SK-N-SH (cell line): Measurements from ENCODE around the gene S100A16. TPM values are rescaled to one million over a fixed set of nuclear protein-coding genes. Genes with fewer than 3 reads are reported as not detected.

ENCODE experiments used
- CTCF ChIA-PET: fragments of 300-600, 350-600 bp; formaldehyde crosslinking; extraction: SDS; loops from one replicate; lab custom pipeline; 2021; lab: Yijun Ruan, JAX
- POLR2A ChIA-PET: fragments of 350-600 bp; sonication (Branson Sonifier 250); formaldehyde crosslinking; extraction: SDS; loops from one replicate; lab custom pipeline; 2020; ENCODE audit warnings: antibody characterized with exemption, inconsistent platforms; lab: Yijun Ruan, JAX
- DNase-seq: peaks from one replicate; pipeline ENCODE4 v3.0.0; 2012
- H2AFZ ChIP-seq: fragments of 200-600 bp; sonication (generic); 2 replicates; pipeline ENCODE4 v1.8.1; 2016; ENCODE audit warnings: antibody characterized with exemption, mild to moderate bottlenecking, low read depth
- H3F3A ChIP-seq: fragments of 200-600 bp; sonication (generic); replicated peaks from 2 replicates; pipeline ENCODE3; 2016; ENCODE audit warnings: antibody characterized with exemption, mild to moderate bottlenecking; ENCODE audit not compliant: insufficient read depth
- H3K27ac ChIP-seq, 2 experiments: fragments of 200-500 bp in 1 of 2; fragments of 200-600 bp in 1 of 2; sonication (Bioruptor generic) in 1 of 2; sonication (generic), shearing (Covaris generic) in 1 of 2; 2 replicates each; pipeline versions ENCODE4 v1.5.1 to v1.6.1; 2014 to 2016; ENCODE audit warnings: low read depth in 2 of 2, inconsistent platforms in 1 of 2, low read length in 1 of 2, mild to moderate bottlenecking in 1 of 2, mixed read lengths in 1 of 2
- H3K27me3 ChIP-seq: fragments of 200-600 bp; sonication (generic), shearing (Covaris generic); 2 replicates; pipeline ENCODE4 v1.6.1; 2016; ENCODE audit warnings: mixed run types; ENCODE audit not compliant: insufficient read depth
- H3K36me3 ChIP-seq, 2 experiments: fragments of 200-500 bp in 1 of 2; fragments of 200-600 bp in 1 of 2; sonication (Bioruptor generic) in 1 of 2; sonication (generic) in 1 of 2; replicated peaks in 1 of 2; 2 replicates each; pipeline versions ENCODE3 to v1.5.1; 2014 to 2016; ENCODE audit warnings: low read length in 1 of 2, mild to moderate bottlenecking in 1 of 2; ENCODE audit not compliant: insufficient read depth in 2 of 2, control insufficient read depth in 1 of 2
- H3K4me1 ChIP-seq, 2 experiments: fragments of 200-500 bp in 1 of 2; fragments of 200-600 bp in 1 of 2; sonication (Bioruptor generic) in 1 of 2; sonication (generic), shearing (Covaris generic) in 1 of 2; 2 replicates each; pipeline versions ENCODE4 v1.5.1 to v1.6.1; 2014 to 2016; ENCODE audit warnings: low read depth in 1 of 2, low read length in 1 of 2, mixed run types in 1 of 2; ENCODE audit not compliant: insufficient read depth in 2 of 2, control insufficient read depth in 1 of 2
- H3K4me2 ChIP-seq: fragments of 200-600 bp; sonication (generic), shearing (Covaris generic); 2 replicates; pipeline ENCODE4 v1.6.1; 2017; ENCODE audit warnings: mixed run types
- H3K4me3 ChIP-seq, 2 experiments: fragments of 200-500 bp in 1 of 2; fragments of 200-600 bp in 1 of 2; sonication (Bioruptor generic) in 1 of 2; sonication (generic), shearing (Covaris generic) in 1 of 2; 2 replicates each; pipeline versions ENCODE4 v1.5.1 to v1.8.1; 2014 to 2016; ENCODE audit warnings: low read depth in 2 of 2, inconsistent platforms in 1 of 2, low read length in 1 of 2, mild to moderate bottlenecking in 1 of 2, mixed read lengths in 1 of 2, moderate library complexity in 1 of 2
- H3K79me2 ChIP-seq: fragments of 200-600 bp; sonication (generic); 2 replicates; pipeline ENCODE4 v1.8.1; 2017; ENCODE audit warnings: mild to moderate bottlenecking; ENCODE audit not compliant: insufficient read depth
- H3K9ac ChIP-seq: fragments of 200-600 bp; sonication (generic); 2 replicates; pipeline ENCODE4 v1.6.1; 2017; ENCODE audit warnings: mixed run types
- H3K9me2 ChIP-seq: fragments of 200-600 bp; sonication (generic); 2 replicates; pipeline ENCODE4 v1.6.1; 2017; ENCODE audit warnings: mixed run types
- H3K9me3 ChIP-seq: fragments of 200-600 bp; sonication (generic); 2 replicates; pipeline ENCODE4 v1.6.1; 2017; ENCODE audit warnings: mixed run types, mild to moderate bottlenecking, moderate library complexity
- H4K20me1 ChIP-seq: fragments of 200-600 bp; sonication (generic); 2 replicates; pipeline ENCODE4 v1.6.1; 2017; ENCODE audit warnings: mild to moderate bottlenecking, mixed run types; ENCODE audit not compliant: insufficient read depth
- ELF1 ChIP-seq: IDR thresholded peaks from 2 replicates; pipeline ENCODE4 v1.4.0; 2012
- EP300 ChIP-seq, 2 experiments: IDR thresholded peaks; 2 replicates each; pipeline versions ENCODE4 v1.4.0 to v1.6.1; 2012; ENCODE audit warnings: borderline replicate concordance in 1 of 2, low read depth in 1 of 2, low read length in 1 of 2
- FOSL2 ChIP-seq: IDR thresholded peaks from 2 replicates; pipeline ENCODE4 v1.4.0; 2012; ENCODE audit warnings: low read depth, mild to moderate bottlenecking, moderate library complexity, borderline replicate concordance
- FOXJ3 ChIP-seq: sonication (generic); formaldehyde crosslinking; IDR thresholded peaks from 2 replicates; pipeline ENCODE4 v1.5.1; 2020; ENCODE audit warnings: mild to moderate bottlenecking, missing genetic modification reagents
- JUND ChIP-seq: IDR thresholded peaks from 2 replicates; pipeline ENCODE4 v1.4.0; 2012
- MEF2A ChIP-seq: IDR thresholded peaks from 2 replicates; pipeline ENCODE4 v1.4.0; 2012; ENCODE audit warnings: low read depth, borderline replicate concordance
- MXI1 ChIP-seq: IDR thresholded peaks from 2 replicates; pipeline ENCODE4 v1.6.1; 2012; ENCODE audit warnings: mild to moderate bottlenecking, low read depth, low read length, improper control_type of control experiment
- NFIC ChIP-seq: IDR thresholded peaks from 2 replicates; pipeline ENCODE4 v1.4.0; 2012; ENCODE audit warnings: borderline replicate concordance
- NRF1 ChIP-seq: IDR thresholded peaks from 2 replicates; pipeline ENCODE4 v1.6.1; 2012; ENCODE audit warnings: low read depth, mild to moderate bottlenecking, low read length
- REST ChIP-seq: IDR thresholded peaks from 2 replicates; pipeline ENCODE4 v1.6.1; 2012; ENCODE audit warnings: mild to moderate bottlenecking, low read depth, low read length, moderate library complexity
- RXRA ChIP-seq: IDR thresholded peaks from 2 replicates; pipeline ENCODE4 v1.4.0; 2012; ENCODE audit warnings: low read depth, mild to moderate bottlenecking, borderline replicate concordance
- SIN3A ChIP-seq: IDR thresholded peaks from 2 replicates; pipeline ENCODE4 v1.6.1; 2012; ENCODE audit warnings: low read depth, mild to moderate bottlenecking, low read length, moderate library complexity, borderline replicate concordance
- SMC3 ChIP-seq: IDR thresholded peaks from 2 replicates; pipeline ENCODE4 v1.6.1; 2012; ENCODE audit warnings: low read depth, low read length, improper control_type of control experiment
- TCF12 ChIP-seq: IDR thresholded peaks from 2 replicates; pipeline ENCODE4 v1.4.0; 2012
- TEAD4 ChIP-seq: IDR thresholded peaks from 2 replicates; pipeline ENCODE4 v1.4.0; 2012; ENCODE audit warnings: mild to moderate bottlenecking, borderline replicate concordance; ENCODE audit not compliant: insufficient read depth
- WGBS: methylation state at CpG from one replicate; pipeline ENCODE4 v1.1.6; 2017; ENCODE audit warnings: low lambda C conversion rate; 5-methylcytosine and 5-hydroxymethylcytosine counted together
- polyA plus RNA-seq, 3 experiments: library from polyadenylated mRNA; depleted of rRNA; stranded (reverse); fragments of >200 nt; gene quantifications; 2 replicates each; pipeline ENCODE4 v1.2.3, GENCODE V29; 2012
- TF ChIP-seq, protein P1 (sequence below): IDR thresholded peaks from 2 replicates; pipeline ENCODE4; 2012

S100A16 gene
- polyA plus RNA-seq, 1 of the 3 experiments (the other 2 are of a cell fraction), result 512 TPM

GRCh38 chr1:153578936-153579335 lies 34.0 kb downstream of the S100A16 start:
- Histone ChIP-seq H3K4me3 (no peak overlapping the region), H3K9ac (no peak overlapping the region; the same call in 1 of the 2 replicates), H3K36me3 (no peaks in the 10 kb centered on the region), H3K9me3 (no peaks in the 10 kb centered on the region), H3K4me2 (peak overlapping the region; percentile 57; the same call in 1 of the 2 replicates), H3K27ac (peak overlapping the region in 1 of 2 experiments; percentile 68; a peak in 2 of 4 replicates), H3K79me2 (no peaks in the 10 kb centered on the region; the same call in 1 of the 2 replicates), H3K27me3 (no peaks in the 10 kb centered on the region), H2AFZ (peak overlapping the region; percentile 42), H4K20me1 (no peaks in the 10 kb centered on the region), H3K4me1 (peaks cover 0 to 16% of the 10 kb centered on the region in 2 experiments; a peak in 2 of 4 replicates), H3K9me2 (no peaks in the 10 kb centered on the region), H3F3A (no peaks in the 10 kb centered on the region)
- POLR2A ChIA-PET, result no interaction called here
- WGBS, result 90% methylated on average over 3 of the region's 3 CpGs
- TF ChIP-seq ELF1, result no peak
- no peak for TF ChIP-seq FOSL2
- no peak for TF ChIP-seq NFIC
- TF ChIP-seq JUND, result no peak
- no peak for TF ChIP-seq NRF1
- TF ChIP-seq EP300 (IDR thresholded peaks at IDR 0.05; ENCODE audit: borderline replicate concordance in 1 of 2, low read depth in 1 of 2, low read length in 1 of 2), result no peak
- TF ChIP-seq REST, result no peak
- no peak for TF ChIP-seq TEAD4
- no peak for TF ChIP-seq MXI1
- no peak for TF ChIP-seq SIN3A
- TF ChIP-seq SMC3, result no peak
- TF ChIP-seq MEF2A, result no peak
- DNase-seq, result no peak
- CTCF ChIA-PET, result interaction anchor here (0.5 to 4.3 kb wide), 5 partner anchors 11 to 227 kb away, joined by 3 to 31 read pairs (median 3); no protein-coding TSS in a partner anchor

DNA sequence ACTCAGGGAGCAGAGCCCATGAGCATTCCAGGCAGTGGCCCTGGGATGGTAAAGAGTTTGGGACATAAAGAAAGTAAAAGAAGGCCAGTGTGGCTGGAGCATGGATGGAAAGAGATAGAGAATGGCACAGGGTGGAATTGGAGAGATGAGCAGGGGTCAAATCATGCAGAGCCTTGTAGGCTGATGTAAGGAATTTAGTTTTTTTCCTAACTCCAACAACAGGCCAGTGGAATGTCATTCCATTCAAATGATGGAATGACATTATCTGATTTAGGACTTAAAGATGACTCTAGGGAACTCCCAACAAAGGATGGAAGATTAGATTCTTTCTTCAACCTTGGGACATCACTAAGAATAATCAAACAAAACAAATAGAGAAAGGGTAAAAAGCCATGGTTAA lies 34.4 kb downstream of the S100A16 start:
- no peaks in the 10 kb centered on the region for H3K36me3 ChIP-seq
- H3K4me2 ChIP-seq, result peak overlapping the region; percentile 57; the same call in 1 of the 2 replicates
- no peaks in the 10 kb centered on the region for H4K20me1 ChIP-seq
- CTCF ChIA-PET, result interaction anchor here (0.6 to 4.3 kb wide), 5 partner anchors 8 to 67 kb away, joined by 3 to 31 read pairs (median 3); no protein-coding TSS in a partner anchor
- H3K4me1 ChIP-seq, result peaks cover 0 to 16% of the 10 kb centered on the region in 2 experiments; a peak in 2 of 4 replicates
- POLR2A ChIA-PET, result no interaction called here
- H3K9me3 ChIP-seq, result no peaks in the 10 kb centered on the region
- peaks cover under 1% of the 10 kb centered on the region for H3F3A ChIP-seq
- no peak overlapping the region for H3K4me3 ChIP-seq
- H3K27me3 ChIP-seq, result no peaks in the 10 kb centered on the region
- H3K27ac ChIP-seq, result peak overlapping the region in 1 of 2 experiments; percentile 68; a peak in 2 of 4 replicates
- H3K9ac ChIP-seq, result no peak overlapping the region; the same call in 1 of the 2 replicates
- no peak for DNase-seq
- no peaks in the 10 kb centered on the region for H3K9me2 ChIP-seq
- TF ChIP-seq TCF12, result peak; percentile 27; the same call in 1 of the 2 replicates
- no peak for TF ChIP-seq FOXJ3 (CRISPR knock-in tag)
- TF ChIP-seq, protein P1, sequence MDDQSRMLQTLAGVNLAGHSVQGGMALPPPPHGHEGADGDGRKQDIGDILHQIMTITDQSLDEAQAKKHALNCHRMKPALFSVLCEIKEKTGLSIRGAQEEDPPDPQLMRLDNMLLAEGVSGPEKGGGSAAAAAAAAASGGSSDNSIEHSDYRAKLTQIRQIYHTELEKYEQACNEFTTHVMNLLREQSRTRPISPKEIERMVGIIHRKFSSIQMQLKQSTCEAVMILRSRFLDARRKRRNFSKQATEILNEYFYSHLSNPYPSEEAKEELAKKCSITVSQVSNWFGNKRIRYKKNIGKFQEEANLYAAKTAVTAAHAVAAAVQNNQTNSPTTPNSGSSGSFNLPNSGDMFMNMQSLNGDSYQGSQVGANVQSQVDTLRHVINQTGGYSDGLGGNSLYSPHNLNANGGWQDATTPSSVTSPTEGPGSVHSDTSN, result peak; percentile 69
- peak; percentile 53 for TF ChIP-seq JUND
- 0 out of 2 replicates have a peak, but pooled peaks have one; percentile 9 for TF ChIP-seq RXRA
- no peaks in the 10 kb centered on the region; the same call in 1 of the 2 replicates for H3K79me2 ChIP-seq
- H2AFZ ChIP-seq, result peak overlapping the region; percentile 42
